GM21526 (cell line): ENCODE measurements around the gene PROKR1.
"Not testable (repeated sequence)": the region's sequence is repeated elsewhere in the genome, so short reads cannot be mapped to it uniquely, and the experiment has no call there.

Source experiments
- ATAC-seq: cut with Tn5 transposase; IDR thresholded peaks from one replicate; pipeline ENCODE4 v1.9.1; 2021; ENCODE audit warnings: moderate library complexity; ENCODE audit not compliant: unreplicated experiment, low FRiP score

Gene PROKR1

GRCh38 chr2:68643011-68643873 lies at the start of gene PROKR1:
PROKR1 (plus strand) TSS chr2:68643579; CDS start chr2:68645822, 2,243 bp downstream.
- ATAC-seq = no peak

- ATAC-seq = no peak
These were observed 49.3 kb upstream of the PROKR1 start for GRCh38 chr2:68594041-68594440.

GRCh38 chr2:68594674-68595492 lies 48.5 kb upstream of the PROKR1 start:
- no peak for ATAC-seq

- not testable (repeated sequence) for ATAC-seq
These were observed 47.9 kb upstream of the PROKR1 start for GRCh38 chr2:68595493-68595785.

GRCh38 chr2:68600495-68600894 lies 42.9 kb upstream of the PROKR1 start:
- ATAC-seq = not testable (repeated sequence)

GRCh38 chr2:68603059-68603458 lies 40.3 kb upstream of the PROKR1 start:
- ATAC-seq = no peak

GRCh38 chr2:68604077-68604476 lies 39.3 kb upstream of the PROKR1 start:
- ATAC-seq = no peak

GRCh38 chr2:68605939-68606338 lies 37.4 kb upstream of the PROKR1 start:
- ATAC-seq = no peak

GRCh38 chr2:68606759-68607158 lies 36.6 kb upstream of the PROKR1 start:
- ATAC-seq = no peak

- ATAC-seq = no peak
These were observed 35.5 kb upstream of the PROKR1 start for GRCh38 chr2:68607837-68608236.

GRCh38 chr2:68612765-68613519 lies 30.4 kb upstream of the PROKR1 start:
- ATAC-seq = no peak

- no peak for ATAC-seq
These were observed 22.6 kb upstream of the PROKR1 start for GRCh38 chr2:68620772-68621171.

- no peak for ATAC-seq
These were observed 19.6 kb upstream of the PROKR1 start for GRCh38 chr2:68623820-68624219.

- ATAC-seq = no peak
These were observed 15.8 kb upstream of the PROKR1 start for GRCh38 chr2:68627615-68628014.

GRCh38 chr2:68632021-68632420 lies 11.4 kb upstream of the PROKR1 start:
- ATAC-seq = no peak

GRCh38 chr2:68637047-68637446 lies 6.3 kb upstream of the PROKR1 start:
- ATAC-seq = no peak

GRCh38 chr2:68643874-68644485 lies 601 bp downstream of the PROKR1 start:
- no peak for ATAC-seq

GRCh38 chr2:68645523-68645922 lies 2.1 kb downstream of the PROKR1 start:
- ATAC-seq = no peak

- ATAC-seq = no peak
These were observed 2.9 kb downstream of the PROKR1 start for GRCh38 chr2:68646303-68646702.

- ATAC-seq = no peak
These were observed 7.3 kb downstream of the PROKR1 start for GRCh38 chr2:68650645-68651044.

GRCh38 chr2:68653034-68653433 lies 9.7 kb downstream of the PROKR1 start:
- no peak for ATAC-seq
